DMS114 treated with DMSO at 0.1 percent for 48 hours (cell line): Measurements from ENCODE around the gene MEG3.

Experiments used
- DNase-seq: peaks from one replicate; lab custom pipeline; 2025; ENCODE audit not compliant: unreplicated experiment; lab: John Stamatoyannopoulos, UW

MEG3 gene

DNA sequence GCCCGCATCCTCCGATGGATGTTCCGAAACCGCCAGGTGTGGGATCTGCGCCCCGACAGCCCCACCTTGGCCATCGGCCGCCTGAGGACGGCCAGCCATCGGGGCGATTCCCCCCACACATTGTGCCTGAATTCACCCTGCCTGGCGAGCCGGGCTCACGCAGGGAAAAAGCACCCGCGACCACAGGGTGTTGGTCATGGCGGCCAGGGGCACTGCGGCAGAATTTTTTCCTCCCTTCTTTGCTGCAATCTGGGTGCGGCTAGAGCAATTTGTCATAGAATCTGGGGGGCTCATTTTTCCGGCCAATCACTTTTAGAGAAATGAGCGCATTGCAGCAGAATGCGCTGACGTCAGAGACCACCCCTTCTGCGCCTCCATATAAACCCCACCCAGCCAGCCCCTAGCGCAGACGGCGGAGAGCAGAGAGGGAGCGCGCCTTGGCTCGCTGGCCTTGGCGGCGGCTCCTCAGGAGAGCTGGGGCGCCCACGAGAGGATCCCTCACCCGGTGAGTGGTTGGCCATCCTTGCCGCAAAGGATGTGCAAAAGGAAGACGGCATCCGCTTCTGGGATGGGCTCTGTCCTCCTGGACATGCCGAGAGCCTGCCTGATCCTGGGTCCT is at the start of gene MEG3:
TSS of gene MEG3 (plus strand) at position 406 of the 619 bp plus-strand sequence.
- DNase-seq, result peak; percentile 3

DNA sequence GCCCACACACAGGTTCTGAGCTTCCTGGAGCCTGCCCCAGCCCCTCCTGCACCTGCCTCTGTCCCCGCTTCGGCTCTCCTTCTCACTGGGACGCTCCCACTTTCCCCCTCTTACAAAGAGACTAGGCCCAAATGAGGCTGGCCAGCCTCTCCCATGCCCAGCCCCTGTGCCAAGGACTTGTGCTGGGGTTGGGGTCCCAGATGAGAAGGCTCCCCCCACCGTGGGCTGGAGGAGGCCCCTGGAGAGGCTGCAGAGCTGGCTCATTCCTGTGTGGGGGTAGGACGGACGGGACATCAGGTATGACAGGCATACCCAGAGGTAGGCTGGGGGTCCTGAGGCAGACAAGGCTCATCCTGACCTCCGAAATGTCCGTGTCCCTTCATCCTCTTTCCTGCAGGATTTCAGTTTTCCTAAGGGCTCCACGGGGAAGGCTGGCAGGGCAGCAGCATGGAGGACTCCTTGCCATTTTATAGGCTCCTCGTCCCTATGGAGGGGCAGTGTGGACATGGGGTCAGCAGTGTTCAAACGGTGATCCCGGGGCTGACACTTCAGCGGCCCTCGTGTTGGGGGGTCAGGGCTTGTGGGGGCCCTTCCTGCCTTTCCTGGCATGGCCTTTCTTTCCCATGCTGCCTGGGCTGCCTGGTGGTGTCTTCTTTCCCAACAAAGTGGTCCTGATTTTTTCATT is 49.1 kb upstream of the MEG3 start:
- no peak for DNase-seq

DNA sequence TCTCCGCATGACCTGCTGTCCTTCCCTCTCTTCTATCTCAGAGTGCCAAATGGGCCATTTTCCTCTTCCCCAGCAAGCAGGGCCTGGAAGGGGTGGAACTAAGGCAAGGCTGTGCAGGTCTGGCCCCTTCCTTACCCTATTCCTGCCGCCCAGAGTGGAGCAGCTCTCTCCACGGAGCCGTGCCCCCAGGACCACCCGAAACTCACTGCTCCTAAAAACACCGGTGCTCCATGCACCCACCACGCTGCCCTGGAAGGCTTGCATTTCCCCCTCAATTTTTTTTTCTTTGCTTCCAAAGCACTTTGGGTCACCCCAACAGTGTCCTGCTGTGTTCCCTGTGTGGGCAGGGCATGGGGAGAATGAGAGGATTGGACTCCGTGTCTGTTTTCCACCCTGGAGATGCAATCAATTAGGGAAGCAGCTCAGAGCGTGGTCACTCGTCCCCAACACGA is 48.5 kb upstream of the MEG3 start:
- DNase-seq, result no peak

DNA sequence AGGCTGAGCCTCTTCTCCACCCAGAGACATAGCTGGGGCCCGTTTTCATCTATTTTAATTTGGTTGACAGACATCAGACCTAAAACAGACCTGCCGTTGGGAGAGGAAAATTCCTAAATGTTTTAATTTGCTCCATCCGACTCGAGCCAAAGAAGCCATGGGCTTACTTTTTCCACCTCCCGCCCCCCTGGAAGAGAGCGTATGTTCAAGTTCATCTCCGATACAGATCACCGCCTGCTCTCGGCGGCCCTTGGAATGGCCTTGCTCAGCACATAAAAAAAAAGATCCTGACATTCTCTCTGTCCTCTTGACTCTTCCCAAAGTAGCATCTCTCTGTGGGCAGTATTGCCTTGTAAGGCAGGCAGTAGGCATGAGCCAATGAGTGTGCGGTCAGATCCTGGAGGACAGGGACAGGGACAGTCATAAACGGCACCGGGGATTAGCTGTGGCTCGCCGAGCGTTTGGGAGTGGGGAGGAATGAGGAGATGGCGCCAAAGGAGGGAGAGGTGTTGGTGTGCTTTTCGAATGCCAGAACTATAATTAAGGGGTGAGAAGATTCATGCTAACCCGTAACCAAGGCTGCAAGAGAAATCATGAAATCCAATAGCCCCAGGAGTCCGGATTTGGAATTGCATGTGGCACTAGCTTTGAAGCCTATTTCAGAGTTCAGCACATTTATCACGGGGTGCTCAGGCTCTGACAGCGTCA is 47.9 kb upstream of the MEG3 start:
- no peak for DNase-seq

DNA sequence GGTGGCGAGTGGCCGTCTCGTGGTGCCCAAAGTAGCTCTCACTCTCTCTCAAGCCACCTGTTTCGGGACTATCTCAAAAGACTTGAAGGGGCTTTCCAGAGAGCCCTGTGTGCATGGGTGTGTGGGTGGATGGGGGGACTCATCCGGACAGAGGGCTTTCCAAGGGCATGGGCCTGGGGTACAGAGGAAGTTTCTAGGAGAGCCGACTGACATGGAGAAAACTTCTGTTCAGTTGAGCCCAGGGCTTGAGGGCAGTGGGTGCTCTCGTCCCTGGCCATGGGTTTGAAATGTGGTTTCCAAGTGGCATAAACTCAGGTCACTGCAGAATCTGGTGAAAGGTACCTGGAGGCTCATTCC is 47.4 kb upstream of the MEG3 start:
- no peak for DNase-seq

GRCh38 chr14:100778951-100779690 is 46.8 kb upstream of the MEG3 start:
- DNase-seq, result no peak

DNA sequence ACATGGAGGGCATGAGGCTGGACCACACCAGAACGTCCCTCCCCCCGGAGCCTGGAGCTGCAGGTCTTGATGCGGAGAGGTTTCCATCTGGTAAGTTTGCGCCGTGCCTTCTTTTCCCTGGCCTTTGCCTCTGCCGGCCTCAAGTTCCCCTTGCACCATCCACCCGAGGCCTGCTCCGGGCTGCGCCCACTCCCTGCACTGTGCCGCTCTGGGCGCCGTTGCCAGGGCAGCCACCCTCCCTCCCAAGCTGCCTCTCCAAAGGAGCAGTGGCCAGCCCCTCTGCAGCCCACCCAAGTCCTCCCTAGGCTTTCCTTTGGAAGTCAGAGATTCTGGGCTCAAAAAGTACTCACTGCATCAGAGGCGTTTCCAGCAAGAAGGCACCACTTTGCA is 46.2 kb upstream of the MEG3 start:
- DNase-seq, result no peak

DNA sequence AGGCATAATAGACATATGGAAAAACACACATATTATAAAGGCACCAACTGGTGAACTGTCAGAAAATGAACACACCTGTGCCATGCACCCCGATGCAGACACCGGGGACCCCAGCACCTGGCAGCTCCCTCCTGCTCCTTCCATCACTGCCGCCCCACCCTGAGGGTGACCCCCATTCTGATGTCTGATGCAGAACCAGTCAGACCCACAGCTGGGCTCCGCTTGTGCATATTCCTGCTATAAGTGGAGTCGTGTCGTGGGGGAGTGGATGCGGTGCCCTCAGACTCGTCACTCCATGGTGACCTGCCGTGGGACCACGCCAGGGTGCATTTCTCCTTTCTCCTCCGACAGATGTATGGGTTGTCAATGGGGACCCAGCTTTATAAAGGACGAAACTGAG is 45.7 kb upstream of the MEG3 start:
- no peak for DNase-seq

GRCh38 chr14:100780646-100781355 is 45.1 kb upstream of the MEG3 start:
- DNase-seq, result no peak

GRCh38 chr14:100781952-100782351 is 44.0 kb upstream of the MEG3 start:
- DNase-seq, result no peak

- no peak for DNase-seq
Observed at GRCh38 chr14:100782516-100783320, 43.2 kb upstream of the MEG3 start.

DNA sequence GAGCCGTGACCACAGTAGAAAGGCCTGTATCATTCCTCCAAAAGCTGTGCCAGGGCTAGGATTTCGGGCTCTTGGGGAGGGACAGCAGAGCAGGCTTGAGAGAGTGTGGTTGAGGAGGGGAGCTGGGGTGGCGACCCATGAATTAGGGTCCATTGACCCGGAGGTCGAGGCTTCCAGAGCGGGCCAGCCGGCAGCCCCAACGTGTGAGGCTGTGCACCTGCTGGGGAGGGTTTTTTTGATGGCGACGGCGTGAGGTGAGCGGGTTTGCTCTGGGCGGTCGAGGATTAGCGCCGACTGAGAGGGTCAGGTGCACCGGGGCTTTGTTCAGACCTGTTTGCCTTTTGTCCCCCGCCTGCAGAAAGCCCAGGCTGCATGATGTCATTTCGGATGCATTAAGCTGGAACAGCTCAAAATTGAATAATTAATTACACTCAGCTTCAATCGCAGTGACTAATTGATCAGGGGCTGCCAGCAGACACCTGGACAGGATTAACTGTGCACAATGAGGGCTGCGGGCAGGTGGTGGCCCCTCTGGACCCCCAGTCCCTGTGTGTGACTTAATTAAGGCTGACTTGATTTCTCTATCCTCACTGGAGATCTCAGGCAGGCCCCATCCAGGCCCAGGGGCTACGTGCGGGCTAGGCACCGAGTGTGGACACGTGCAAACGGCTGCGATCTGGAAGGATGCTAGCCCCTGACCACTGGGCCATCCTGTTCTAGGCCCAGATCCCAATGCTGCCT is 42.1 kb upstream of the MEG3 start:
- DNase-seq, result no peak

DNA sequence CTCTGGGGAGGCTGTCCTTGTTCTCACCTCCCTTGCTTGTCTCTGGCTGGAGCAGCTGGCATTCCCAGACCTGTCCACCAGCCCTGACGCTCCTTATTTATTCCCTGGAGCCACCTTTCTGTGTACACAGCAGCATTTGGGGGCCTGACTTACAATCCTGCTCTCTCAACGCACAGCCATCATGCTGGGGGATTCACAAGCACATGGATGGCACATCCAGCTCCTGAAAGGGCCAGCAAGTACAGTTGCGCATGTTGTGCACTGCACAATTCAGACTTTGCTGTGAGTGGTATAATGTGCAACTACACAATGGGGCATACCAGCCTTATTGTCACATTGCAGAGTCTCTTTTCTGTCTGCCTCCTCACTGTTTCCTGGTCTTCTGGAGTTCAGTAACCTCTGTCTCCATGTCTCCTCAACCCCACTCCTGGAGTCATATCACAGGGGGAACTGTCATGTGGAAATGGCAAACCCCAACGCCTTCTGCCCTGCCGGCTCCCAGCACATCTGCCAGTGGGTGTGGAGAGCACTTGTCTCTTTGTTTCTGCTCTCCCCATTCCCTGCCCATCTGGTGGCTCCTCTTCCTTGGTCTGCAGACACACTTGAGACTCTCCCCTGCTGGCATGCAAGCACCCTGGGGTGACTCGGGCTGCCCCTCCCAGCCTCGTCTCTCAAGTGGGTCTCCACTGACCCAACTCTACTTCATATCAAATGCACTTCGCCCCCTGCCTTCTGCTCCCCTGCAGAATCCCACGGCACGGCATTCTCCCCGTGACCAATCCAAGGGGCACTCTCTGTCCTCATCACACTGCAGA is 41.2 kb upstream of the MEG3 start:
- DNase-seq, result no peak

- DNase-seq, result no peak
Observed at GRCh38 chr14:100785338-100785615, 40.6 kb upstream of the MEG3 start.

- DNase-seq, result no peak
Observed at GRCh38 chr14:100785626-100786025, 40.3 kb upstream of the MEG3 start.

DNA sequence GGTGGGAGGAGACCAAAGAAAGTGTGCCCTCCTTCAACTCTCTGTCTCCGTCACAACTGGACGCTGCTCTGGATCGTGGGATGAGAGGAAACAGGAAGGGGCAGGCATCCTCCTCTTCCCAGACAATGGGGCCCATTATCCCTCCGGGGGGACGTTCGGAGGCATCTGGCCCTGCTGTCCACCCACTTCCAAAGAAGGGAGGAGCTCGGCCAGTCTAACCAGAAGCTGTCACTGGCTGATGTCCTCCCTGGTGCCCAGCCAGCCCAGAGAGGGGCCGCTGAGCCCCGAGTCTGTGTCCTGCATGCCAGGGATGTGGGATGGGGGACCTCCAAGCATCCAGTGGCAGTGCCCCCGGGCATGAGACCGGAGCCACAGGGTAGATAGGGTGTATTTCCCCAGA is 39.8 kb upstream of the MEG3 start:
- no peak for DNase-seq

DNA sequence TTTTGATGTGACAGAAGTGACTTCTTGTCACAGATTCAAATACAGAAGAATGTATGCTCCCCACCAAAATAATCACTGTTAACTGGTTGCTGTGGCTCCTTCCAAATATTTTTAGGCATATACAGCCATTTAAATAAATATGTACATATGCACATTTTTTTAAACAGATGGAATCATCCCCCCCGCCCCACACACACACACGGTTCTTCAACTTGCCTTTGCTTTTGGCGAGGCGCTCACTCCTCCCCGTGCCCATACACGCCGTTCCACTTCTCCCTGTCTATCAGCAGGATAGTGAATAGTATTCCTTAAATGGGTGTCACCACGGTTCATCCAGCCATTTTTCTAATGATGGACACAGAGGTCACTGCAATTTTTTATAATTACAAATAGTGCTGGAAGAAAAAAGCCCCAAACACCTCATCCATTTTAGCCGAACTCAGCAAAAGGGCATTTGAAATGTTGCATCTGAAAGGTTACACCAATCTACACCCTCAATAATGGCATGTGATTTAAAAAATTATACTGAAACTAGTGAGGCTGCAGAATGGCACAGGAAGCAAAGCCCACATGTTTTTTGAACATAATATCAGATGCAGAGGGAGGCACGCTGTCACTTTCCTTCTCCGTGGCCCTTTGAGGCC is 39.2 kb upstream of the MEG3 start:
- DNase-seq, result no peak

GRCh38 chr14:100787659-100788058 is 38.3 kb upstream of the MEG3 start:
- DNase-seq, result no peak
